Activated effector memory CD4-positive, alpha-beta T cell treated with Interleukin-2 at 50 U/mL for 16 hours (primary cell): ENCODE results near the gene APOB.

ENCODE experiments used
- DNase-seq: peaks from one replicate; pipeline ENCODE4 v3.0.0-alpha.2; 2020

APOB gene

GRCh38 chr2:21004181-21004572 lies 39.7 kb downstream of the APOB start:
- DNase-seq = no peak

GRCh38 chr2:21003572-21004180 lies 40.2 kb downstream of the APOB start:
- DNase-seq = no peak

DNA sequence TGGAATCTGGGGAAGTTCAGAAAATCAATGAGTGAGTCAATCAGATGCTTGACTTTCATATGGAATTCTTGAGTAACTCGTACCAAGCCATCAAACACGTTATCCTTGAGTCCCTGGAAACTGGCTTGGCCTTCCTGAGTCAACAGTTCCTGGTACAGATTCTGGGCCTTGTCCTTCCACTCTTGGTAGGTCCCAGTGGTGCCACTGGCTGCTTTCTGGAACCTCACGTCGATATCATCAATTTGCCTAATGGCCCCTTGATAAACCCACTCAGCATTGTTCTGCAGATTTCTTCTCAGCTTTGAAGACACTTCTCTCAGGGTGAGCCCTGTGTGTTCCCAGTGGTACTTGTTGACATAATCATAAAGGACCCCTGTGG lies 41.1 kb downstream of the APOB start:
- DNase-seq = no peak

- DNase-seq = no peak
Observed at GRCh38 chr2:21001988-21002813, 41.7 kb downstream of the APOB start.

DNA sequence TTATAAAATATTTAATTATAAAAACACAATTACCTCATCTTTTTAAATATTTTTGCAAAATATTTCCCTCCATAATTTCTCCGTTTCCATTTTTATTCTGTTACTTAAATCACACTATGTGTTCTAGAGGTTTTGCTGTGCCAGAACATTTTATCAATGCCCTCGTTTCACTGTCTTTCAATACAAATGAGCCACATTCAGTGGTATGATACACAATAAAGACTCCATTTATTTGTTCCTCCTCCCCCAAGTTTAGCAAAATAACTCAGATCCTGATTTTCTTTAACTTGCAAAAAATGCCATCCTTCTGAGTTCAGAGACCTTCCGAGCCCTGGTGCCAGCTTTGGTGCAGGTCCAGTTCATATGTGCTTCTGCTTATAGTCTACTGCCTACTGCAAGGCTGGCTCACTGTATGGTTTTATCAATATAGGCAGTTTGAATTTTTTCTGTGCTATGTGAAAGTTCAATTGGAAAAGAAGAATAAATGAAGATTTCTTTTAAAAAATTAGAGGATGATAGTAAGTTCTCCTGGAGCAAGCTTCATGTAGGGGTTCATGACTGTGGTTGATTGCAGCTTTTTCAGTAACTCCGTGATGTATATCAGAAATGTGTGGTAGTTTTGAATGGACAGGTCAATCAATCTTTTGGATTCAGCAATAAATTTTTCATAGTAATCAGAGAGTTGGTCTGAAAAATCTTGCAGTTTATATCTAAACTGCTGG lies 42.5 kb downstream of the APOB start:
- no peak for DNase-seq

- DNase-seq = no peak
Observed at GRCh38 chr2:20999906-21000645, 43.8 kb downstream of the APOB start.

- no peak for DNase-seq
Observed at GRCh38 chr2:20998972-20999905, 44.6 kb downstream of the APOB start.

DNA sequence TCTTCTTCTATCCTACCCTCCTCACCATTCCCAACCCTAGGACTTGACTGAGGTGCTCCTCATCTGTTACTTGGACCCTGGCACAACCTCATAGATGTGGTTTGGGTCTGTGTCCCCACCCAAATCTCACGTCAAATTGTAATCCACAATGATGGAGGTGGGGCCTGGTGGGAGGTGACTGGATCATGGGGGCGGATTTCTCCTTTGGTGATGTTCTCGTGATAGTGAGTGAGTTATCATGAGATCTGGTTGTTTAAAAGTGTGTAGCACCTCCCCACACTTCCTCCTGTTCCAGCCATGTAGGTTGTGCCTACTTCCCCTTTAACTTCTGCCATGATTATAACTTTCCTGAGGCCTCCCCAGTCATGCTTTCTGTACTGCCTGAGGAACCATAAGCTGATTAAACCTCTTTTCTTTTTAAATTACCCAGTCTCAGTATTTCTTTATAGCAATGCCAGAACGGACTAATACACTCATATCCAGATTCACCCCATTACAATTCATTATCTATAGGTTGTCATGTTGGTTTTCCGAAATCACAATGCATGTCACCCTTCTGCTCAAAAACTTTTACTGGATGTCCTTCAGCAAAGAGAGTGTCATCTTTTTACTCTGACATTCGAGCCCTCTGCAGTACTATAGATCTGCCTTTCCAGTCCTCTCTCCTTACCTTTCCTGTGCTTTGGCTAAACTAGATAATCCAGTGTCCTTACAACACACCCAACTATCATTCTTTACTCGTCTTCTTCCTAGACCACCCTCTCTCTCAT lies 45.7 kb downstream of the APOB start:
- no peak for DNase-seq

GRCh38 chr2:20994130-20994529 lies 49.7 kb downstream of the APOB start:
- no peak for DNase-seq

- no peak for DNase-seq
Observed at GRCh38 chr2:20992201-20992711, 51.6 kb downstream of the APOB start.

DNA sequence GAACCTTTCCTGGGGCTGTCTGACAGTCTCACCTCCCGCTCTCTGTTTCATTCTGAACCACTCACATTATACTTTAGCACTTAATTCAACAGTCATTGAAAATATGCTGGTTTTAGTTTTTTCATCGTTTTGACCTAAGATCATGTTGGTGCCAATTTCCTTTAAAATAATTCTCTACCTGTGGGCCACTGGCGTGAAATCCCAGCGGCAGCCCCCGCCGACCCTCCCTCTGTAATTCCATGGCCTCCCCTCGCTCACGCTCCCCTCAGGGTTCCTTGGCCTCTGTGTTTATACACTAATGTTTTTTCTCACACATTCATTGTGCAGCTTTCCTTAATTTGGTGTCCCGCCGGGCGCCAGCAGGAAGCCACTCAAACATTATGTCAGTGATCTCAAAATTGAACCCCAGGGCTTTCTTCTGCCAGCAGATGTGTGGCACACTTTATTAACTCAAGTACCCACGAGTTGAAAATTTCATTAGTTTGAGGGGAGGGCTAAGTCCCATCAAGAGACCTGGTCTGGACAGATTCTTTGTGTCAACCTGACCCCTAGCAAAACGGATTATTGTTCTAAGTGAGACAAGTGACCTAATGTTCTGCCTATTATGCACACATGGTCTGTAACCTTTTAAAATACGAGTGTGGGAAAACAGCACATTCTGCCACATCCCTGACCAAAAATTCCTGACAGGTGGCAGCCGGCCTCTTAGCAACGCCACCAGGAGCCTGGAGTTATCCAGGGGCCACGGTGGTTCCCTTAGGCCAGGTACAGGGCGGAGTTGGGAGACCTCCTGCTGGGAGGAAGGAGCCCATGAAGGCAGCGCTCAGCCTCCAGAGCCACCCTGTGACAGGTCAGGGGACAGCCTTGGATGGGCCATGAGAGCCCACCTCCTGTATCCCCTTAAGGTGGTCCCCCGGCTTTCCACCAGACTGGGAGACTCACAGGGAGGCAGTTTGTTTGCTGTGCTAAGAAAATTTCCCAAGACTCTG lies 53.1 kb downstream of the APOB start:
- DNase-seq = no peak

DNA sequence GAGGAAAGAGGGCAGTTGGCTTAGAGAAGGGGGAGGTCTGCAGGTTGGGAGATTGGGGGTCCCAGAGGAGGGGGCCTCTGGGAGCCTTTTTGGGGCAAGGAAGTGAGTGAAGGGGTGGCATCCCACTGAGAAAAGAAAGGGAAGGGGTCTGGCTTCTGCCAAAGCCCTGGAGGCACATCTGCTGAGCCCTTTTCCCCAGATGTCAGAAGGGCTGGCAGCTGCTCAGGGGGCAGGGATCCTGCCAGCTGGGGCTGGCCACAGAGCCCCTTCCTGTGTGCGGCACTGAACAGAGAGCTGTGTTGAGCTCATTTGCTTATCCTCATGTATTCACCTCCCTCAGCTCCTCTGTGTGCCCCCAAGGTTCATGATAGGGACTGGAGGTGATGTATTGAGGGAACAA lies 54.5 kb downstream of the APOB start:
- DNase-seq = no peak

- DNase-seq = no peak
Observed at GRCh38 chr2:20988905-20989304, 55.0 kb downstream of the APOB start.

DNA sequence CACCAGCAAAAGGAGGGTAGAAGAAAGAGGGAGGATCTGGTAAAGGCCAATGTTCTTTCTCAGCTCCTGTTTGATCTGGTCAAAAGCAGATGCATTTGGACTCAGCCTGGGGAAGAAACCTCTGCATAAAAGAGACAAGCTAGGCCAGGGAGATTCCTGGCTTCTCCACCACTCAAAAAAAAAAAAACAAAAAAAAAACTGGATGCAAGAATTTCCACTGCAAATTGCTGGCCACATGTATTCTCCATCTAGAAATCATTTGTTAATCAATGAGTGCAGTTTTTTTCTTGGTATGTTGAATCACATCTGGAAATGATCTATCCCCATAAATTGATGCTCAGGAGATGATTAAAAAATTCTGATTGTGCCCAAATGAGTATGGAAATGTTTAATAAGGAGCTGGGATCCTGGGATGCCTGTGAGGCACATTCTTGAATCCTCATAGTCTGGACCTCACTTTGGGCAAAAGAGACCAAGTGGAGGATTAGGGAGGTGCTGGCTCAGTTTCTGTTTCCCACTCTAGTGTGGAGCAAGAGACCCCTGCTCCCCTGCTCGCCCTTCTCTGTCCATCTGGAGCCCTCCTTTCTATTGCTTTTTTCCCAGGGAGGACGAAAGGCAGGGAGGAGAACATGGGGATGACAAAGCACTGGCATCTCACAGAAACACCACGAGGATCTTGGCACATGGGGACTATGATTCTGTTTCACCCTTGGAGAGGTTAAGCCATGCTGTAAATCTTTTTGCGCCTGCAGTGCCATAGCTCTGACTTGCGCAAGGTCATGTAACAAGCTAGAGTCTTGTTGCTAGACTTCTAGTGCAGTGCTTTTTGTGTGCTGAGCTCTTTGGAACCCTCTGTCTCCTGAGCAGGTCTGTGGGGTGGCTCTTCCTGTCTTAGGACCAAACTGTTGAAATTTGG lies 57.6 kb downstream of the APOB start:
- no peak for DNase-seq

DNA sequence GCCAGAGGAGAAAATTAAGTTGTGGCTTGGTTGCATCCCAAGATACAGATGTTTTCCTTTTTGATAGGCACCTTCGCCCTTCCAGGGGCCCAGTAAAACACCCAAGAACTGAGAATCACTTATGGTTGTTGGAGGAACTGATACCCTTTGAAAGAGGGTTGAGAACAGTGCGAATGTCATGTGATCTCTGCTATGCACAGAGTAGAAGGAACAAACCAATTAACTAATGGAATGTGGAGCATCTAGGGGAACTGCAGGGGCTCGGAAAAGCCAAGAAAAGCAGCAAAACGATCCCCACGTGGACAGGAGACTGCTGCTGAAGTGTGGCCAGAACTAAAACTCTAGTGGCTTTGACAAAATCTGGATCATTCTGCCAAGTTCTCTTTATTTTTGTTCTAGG lies 58.8 kb downstream of the APOB start:
- DNase-seq = no peak

DNA sequence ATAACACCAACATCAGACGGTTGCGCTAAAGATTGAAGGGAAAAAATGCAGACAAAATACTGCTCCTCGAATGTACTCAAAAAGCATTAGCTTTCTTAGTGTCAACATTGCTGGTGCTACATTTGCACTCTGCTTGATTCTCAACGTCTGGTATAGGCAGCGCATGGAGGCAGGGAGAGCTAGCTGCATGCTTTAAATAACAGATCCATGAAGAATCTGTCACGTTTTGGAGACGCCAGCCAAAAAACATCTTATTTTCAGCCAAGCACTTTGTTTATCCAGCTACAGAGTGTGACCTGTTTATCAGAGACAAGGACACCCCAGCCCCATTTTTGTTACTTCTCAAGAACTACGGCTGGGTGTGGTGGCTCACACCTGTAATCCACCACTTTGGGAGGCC lies 59.5 kb downstream of the APOB start:
- DNase-seq = no peak

GRCh38 chr2:20983844-20984243 lies 60.0 kb downstream of the APOB start:
- no peak for DNase-seq

DNA sequence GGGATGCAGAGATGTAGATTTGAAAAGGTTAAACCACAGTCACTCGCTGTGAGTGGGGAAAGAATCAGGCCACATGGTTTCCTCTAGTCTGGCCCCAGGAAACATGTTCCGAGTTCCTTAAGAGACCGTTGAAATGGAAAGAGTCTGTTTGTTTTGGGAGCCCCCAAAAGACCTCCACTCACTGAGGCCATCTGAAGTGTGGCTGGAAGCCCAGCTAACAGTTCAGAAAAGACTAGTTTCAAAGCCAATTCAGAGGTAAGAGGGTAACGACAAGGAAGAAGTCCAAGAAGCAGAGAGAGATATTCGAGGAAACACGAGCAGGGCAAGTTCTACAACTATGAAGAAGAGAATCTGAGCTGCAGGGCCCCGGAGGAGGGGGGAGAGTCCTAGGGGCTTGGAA lies 61.0 kb downstream of the APOB start:
- no peak for DNase-seq
